IPS DF 4.7 (cell line): ENCODE data around the gene PTF1A.

ENCODE experiments used
- DNase-seq: peaks from one replicate; pipeline ENCODE4 v3.0.0-alpha.2; 2013; ENCODE audit warnings: low spot score; ENCODE audit errors: extremely low read depth

The PTF1A gene

GRCh38 chr10:23191764-23192711 lies at the start of gene PTF1A:
PTF1A (plus strand) TSS chr10:23192312; CDS start chr10:23192531, 219 bp downstream.
- no peak for DNase-seq

- DNase-seq: no peak
These were observed 45.9 kb upstream of the PTF1A start for GRCh38 chr10:23146258-23146657.

GRCh38 chr10:23147035-23147434 lies 45.1 kb upstream of the PTF1A start:
- no peak for DNase-seq

GRCh38 chr10:23148214-23148613 lies 43.9 kb upstream of the PTF1A start:
- no peak for DNase-seq

- no peak for DNase-seq
These were observed 42.0 kb upstream of the PTF1A start for GRCh38 chr10:23150091-23150490.

- DNase-seq: no peak
These were observed 41.5 kb upstream of the PTF1A start for GRCh38 chr10:23150610-23151009.

- no peak for DNase-seq
These were observed 41.0 kb upstream of the PTF1A start for GRCh38 chr10:23151071-23151470.

GRCh38 chr10:23155169-23155568 lies 36.9 kb upstream of the PTF1A start:
- no peak for DNase-seq

- no peak for DNase-seq
These were observed 35.5 kb upstream of the PTF1A start for GRCh38 chr10:23156447-23157150.

GRCh38 chr10:23157239-23157681 lies 34.9 kb upstream of the PTF1A start:
- DNase-seq: no peak

- no peak for DNase-seq
These were observed 34.3 kb upstream of the PTF1A start for GRCh38 chr10:23157691-23158369.

- no peak for DNase-seq
These were observed 33.7 kb upstream of the PTF1A start for GRCh38 chr10:23158370-23158769.

GRCh38 chr10:23171232-23171876 lies 20.8 kb upstream of the PTF1A start:
- no peak for DNase-seq

- DNase-seq: no peak
These were observed 19.5 kb upstream of the PTF1A start for GRCh38 chr10:23172429-23173213.

- DNase-seq: no peak
These were observed 18.7 kb upstream of the PTF1A start for GRCh38 chr10:23173214-23174073.

- DNase-seq: no peak
These were observed 17.8 kb upstream of the PTF1A start for GRCh38 chr10:23174074-23174976.

- no peak for DNase-seq
These were observed 17.1 kb upstream of the PTF1A start for GRCh38 chr10:23174977-23175512.

- no peak for DNase-seq
These were observed 5.9 kb upstream of the PTF1A start for GRCh38 chr10:23186178-23186577.
